HepG2 (cell line): Measurements from ENCODE around the gene NUDT22. TPM values are rescaled to one million over a fixed set of nuclear protein-coding genes. Genes with fewer than 3 reads are reported as not detected.

ENCODE experiments used
- EHMT2 ChIP-seq: fragments of 200-600 bp; sonication (generic); IDR thresholded peaks from 2 replicates; pipeline ENCODE4 v1.7.0; 2017; ENCODE audit warnings: antibody characterized with exemption, low read depth, low read length, borderline replicate concordance
- GLMP ChIP-seq: sonication (generic); formaldehyde crosslinking; IDR thresholded peaks from 2 replicates; pipeline ENCODE4 v1.9.0; 2021; ENCODE audit warnings: missing genetic modification reagents, mild to moderate bottlenecking, borderline replicate concordance
- HNRNPH1 ChIP-seq: fragments of 200-400 bp; formaldehyde crosslinking; optimal IDR thresholded peaks from 2 replicates; pipeline ENCODE3; 2017; ENCODE audit warnings: mild to moderate bottlenecking, low read depth, low read length
- HOXD1 ChIP-seq: sonication (generic); formaldehyde crosslinking; IDR thresholded peaks from 2 replicates; pipeline ENCODE4 v1.5.0; 2020; ENCODE audit warnings: missing genetic modification reagents
- NFYB ChIP-seq: sonication (generic); formaldehyde crosslinking; IDR thresholded peaks from 2 replicates; pipeline ENCODE4 v1.4.0; 2020; ENCODE audit warnings: missing genetic modification reagents
- SMARCE1 ChIP-seq: fragments of 450-650 bp; IDR thresholded peaks from 2 replicates; pipeline ENCODE4 v1.6.1; 2017; ENCODE audit warnings: borderline replicate concordance
- SNAPC5 ChIP-seq: sonication (generic); formaldehyde crosslinking; IDR thresholded peaks from 2 replicates; pipeline ENCODE4 v1.8.1; 2023; ENCODE audit warnings: mild to moderate bottlenecking, missing genetic modification reagents, borderline replicate concordance
- SRSF4 ChIP-seq: fragments of 200-400 bp; formaldehyde crosslinking; IDR thresholded peaks from one replicate; pipeline ENCODE4 v1.6.1; 2018; ENCODE audit warnings: mild to moderate bottlenecking, low read depth, low read length, moderate library complexity; ENCODE audit not compliant: poor library complexity, severe bottlenecking
- TBX3 ChIP-seq: fragments of 450-650 bp; IDR thresholded peaks from 2 replicates; pipeline ENCODE4 v1.6.1; 2017; ENCODE audit warnings: antibody characterized with exemption, mild to moderate bottlenecking, inconsistent platforms, borderline replicate concordance
- ZFP41 ChIP-seq: sonication (generic); formaldehyde crosslinking; IDR thresholded peaks from 2 replicates; pipeline ENCODE4 v1.4.0; 2020; ENCODE audit warnings: mild to moderate bottlenecking, missing genetic modification reagents, borderline replicate concordance
- ZNF18 ChIP-seq: sonication (generic); formaldehyde crosslinking; IDR thresholded peaks from 2 replicates; pipeline ENCODE4 v1.8.0; 2022; ENCODE audit warnings: mild to moderate bottlenecking, missing genetic modification reagents; ENCODE audit not compliant: insufficient replicate concordance
- ZNF354B ChIP-seq: sonication (generic); formaldehyde crosslinking; IDR thresholded peaks from 2 replicates; pipeline ENCODE4 v1.8.0; 2022; ENCODE audit warnings: mild to moderate bottlenecking, missing genetic modification reagents
- ZNF44 ChIP-seq: sonication (generic); formaldehyde crosslinking; IDR thresholded peaks from 2 replicates; pipeline ENCODE4 v1.5.1; 2020; ENCODE audit warnings: mild to moderate bottlenecking, missing genetic modification reagents
- polyA plus RNA-seq, 8 experiments: library from polyadenylated mRNA; depleted of rRNA in 3 of 8; stranded (reverse) in 7 of 8; unstranded in 1 of 8; fragments of >200 nt; fragmentation: Illumina TruSeq in 4 of 8; extraction: Trizol in 4 of 8; gene quantifications; 2 replicates each; pipeline versions ENCODE4 v1.2.1 to v1.2.3, GENCODE V29; 2011 to 2016; ENCODE audit warnings: low read depth in 4 of 8, missing spikeins in 1 of 8, mixed read lengths in 1 of 8; ENCODE audit not compliant: insufficient read depth in 1 of 8
- total RNA-seq, 5 experiments: library from RNA; depleted of rRNA; stranded (reverse); fragments of >200 nt; fragmentation: Illumina TruSeq; extraction: Trizol; gene quantifications; 2 replicates each; pipeline ENCODE4 v1.2.3, GENCODE V29; 2016; ENCODE audit warnings: low read depth in 1 of 5
- TF ChIP-seq, protein P1 (sequence below): sonication (generic); formaldehyde crosslinking; IDR thresholded peaks from 2 replicates; pipeline ENCODE4 v1.4.0; 2020; ENCODE audit warnings: low read depth, mild to moderate bottlenecking, missing genetic modification reagents
- TF ChIP-seq, protein P2 (sequence below): sonication (generic); formaldehyde crosslinking; IDR thresholded peaks from 2 replicates; pipeline ENCODE4 v1.5.0; 2020; ENCODE audit warnings: missing genetic modification reagents, mild to moderate bottlenecking, borderline replicate concordance
- TF ChIP-seq, protein P3 (sequence below): IDR thresholded peaks from 2 replicates; pipeline ENCODE4 v1.6.1; 2016; ENCODE audit warnings: mild to moderate bottlenecking, missing biosample characterization, missing genetic modification reagents
- TF ChIP-seq, protein P4 (sequence below): IDR thresholded peaks from 2 replicates; pipeline ENCODE4 v1.6.1; 2016
- TF ChIP-seq, protein P5 (sequence below): sonication (generic); formaldehyde crosslinking; IDR thresholded peaks from 2 replicates; pipeline ENCODE4 v1.8.1; 2023; ENCODE audit warnings: mild to moderate bottlenecking, moderate library complexity, missing genetic modification reagents

NUDT22 gene
- total and polyA plus RNA-seq, 2 of the 13 experiments (the other 11 are each of a cell fraction or from before 2014, with no cell fraction given) = 33.5 to 39.8 TPM

GRCh38 chr11:64185175-64185692 is 40.8 kb upstream of the NUDT22 start (continued):
- TF ChIP-seq, protein P1, sequence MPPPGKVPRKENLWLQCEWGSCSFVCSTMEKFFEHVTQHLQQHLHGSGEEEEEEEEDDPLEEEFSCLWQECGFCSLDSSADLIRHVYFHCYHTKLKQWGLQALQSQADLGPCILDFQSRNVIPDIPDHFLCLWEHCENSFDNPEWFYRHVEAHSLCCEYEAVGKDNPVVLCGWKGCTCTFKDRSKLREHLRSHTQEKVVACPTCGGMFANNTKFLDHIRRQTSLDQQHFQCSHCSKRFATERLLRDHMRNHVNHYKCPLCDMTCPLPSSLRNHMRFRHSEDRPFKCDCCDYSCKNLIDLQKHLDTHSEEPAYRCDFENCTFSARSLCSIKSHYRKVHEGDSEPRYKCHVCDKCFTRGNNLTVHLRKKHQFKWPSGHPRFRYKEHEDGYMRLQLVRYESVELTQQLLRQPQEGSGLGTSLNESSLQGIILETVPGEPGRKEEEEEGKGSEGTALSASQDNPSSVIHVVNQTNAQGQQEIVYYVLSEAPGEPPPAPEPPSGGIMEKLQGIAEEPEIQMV (CRISPR knock-in tag) = peak; percentile 78; the same call in 1 of the 2 replicates
- TF ChIP-seq, protein P2, sequence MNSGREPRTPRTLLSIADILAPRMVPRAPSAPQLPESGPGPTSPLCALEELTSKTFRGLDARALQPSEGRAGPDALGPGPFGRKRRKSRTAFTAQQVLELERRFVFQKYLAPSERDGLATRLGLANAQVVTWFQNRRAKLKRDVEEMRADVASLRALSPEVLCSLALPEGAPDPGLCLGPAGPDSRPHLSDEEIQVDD (CRISPR knock-in tag) = 0 out of 2 replicates have a peak, but pooled peaks have one; percentile 72
- TF ChIP-seq NFYB = no peak
- no peak for TF ChIP-seq EHMT2
- peak; percentile 92 for TF ChIP-seq ZNF18 (CRISPR knock-in tag)
- no peak for TF ChIP-seq GLMP (CRISPR knock-in tag)
- TF ChIP-seq ZNF354B = peak; percentile 85
- TF ChIP-seq HNRNPH1 = no peak
- TF ChIP-seq SNAPC5 = peak; percentile 88; the same call in 1 of the 2 replicates
- peak; percentile 93; the same call in 1 of the 2 replicates for TF ChIP-seq ZFP41 (CRISPR knock-in tag)
- no peak for TF ChIP-seq TBX3
- TF ChIP-seq, protein P3, sequence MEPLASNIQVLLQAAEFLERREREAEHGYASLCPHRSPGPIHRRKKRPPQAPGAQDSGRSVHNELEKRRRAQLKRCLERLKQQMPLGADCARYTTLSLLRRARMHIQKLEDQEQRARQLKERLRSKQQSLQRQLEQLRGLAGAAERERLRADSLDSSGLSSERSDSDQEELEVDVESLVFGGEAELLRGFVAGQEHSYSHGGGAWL (CRISPR knock-in tag) = peak; percentile 97
- TF ChIP-seq, protein P4, sequence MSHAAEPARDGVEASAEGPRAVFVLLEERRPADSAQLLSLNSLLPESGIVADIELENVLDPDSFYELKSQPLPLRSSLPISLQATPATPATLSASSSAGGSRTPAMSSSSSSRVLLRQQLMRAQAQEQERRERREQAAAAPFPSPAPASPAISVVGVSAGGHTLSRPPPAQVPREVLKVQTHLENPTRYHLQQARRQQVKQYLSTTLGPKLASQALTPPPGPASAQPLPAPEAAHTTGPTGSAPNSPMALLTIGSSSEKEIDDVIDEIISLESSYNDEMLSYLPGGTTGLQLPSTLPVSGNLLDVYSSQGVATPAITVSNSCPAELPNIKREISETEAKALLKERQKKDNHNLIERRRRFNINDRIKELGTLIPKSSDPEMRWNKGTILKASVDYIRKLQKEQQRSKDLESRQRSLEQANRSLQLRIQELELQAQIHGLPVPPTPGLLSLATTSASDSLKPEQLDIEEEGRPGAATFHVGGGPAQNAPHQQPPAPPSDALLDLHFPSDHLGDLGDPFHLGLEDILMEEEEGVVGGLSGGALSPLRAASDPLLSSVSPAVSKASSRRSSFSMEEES (CRISPR knock-in tag) = peak; percentile 86
- 0 out of 2 replicates have a peak, but pooled peaks have one; percentile 34 for TF ChIP-seq HOXD1 (CRISPR knock-in tag)
- peak; percentile 99 for TF ChIP-seq ZNF44
- TF ChIP-seq, protein P5, sequence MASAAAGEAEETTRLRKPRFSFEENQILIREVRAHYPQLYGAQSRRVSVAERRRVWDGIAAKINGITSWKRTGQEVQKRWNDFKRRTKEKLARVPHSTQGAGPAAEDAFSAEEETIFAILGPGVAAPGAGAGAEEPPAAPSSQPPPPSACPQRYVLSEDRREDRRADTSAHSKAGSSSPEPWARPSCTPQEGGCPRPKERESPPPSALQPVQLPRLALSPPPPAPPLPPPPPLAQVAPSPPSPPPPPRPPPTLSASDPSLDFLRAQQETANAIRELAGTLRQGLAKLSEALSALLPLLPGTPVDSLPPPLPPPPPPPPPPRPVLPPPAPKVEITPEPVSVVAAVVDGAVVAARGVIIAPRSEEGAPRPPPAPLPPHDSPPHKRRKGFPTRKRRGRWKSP (CRISPR knock-in tag) = peak; percentile 79
- no peak for TF ChIP-seq SMARCE1
- TF ChIP-seq SRSF4 = no peak
